Cerebellar cortex (tissue), 1 donor: ENCODE measurements around the gene ZHX3.

Source experiments
- DNase-seq: peaks from one replicate; pipeline ENCODE4 v3.0.0-alpha.2; 2015; ENCODE audit warnings: low spot score

ZHX3 gene

GRCh38 chr20:41185013-41185757, 132.3 kb downstream of the ZHX3 start:
- DNase-seq, result peak; percentile 82

- no peak for DNase-seq
These were observed 133.7 kb downstream of the ZHX3 start for GRCh38 chr20:41183831-41184230.

GRCh38 chr20:41183391-41183790, 134.1 kb downstream of the ZHX3 start:
- no peak for DNase-seq

GRCh38 chr20:41182296-41183212, 135.0 kb downstream of the ZHX3 start:
- no peak for DNase-seq

DNA sequence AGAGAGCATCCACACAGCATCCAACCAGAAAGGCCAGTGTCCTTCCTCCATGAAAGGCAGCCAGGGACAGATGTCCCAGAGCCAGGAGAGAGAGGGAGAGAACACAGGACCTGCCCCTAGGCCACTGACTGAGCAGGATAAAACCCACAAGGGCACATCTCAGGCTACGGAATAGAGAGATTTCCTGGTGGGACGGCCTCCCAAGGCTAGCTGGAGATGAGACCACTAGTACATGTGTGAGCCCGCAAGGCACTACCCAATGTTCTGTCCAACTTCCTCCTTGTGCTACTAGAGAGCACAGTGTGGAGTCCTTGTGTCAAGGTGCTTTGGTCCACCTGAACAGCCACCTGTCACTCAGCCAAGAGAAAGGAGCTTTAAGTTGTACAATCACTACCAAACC, 136.0 kb downstream of the ZHX3 start:
- DNase-seq, result peak; percentile 64

DNA sequence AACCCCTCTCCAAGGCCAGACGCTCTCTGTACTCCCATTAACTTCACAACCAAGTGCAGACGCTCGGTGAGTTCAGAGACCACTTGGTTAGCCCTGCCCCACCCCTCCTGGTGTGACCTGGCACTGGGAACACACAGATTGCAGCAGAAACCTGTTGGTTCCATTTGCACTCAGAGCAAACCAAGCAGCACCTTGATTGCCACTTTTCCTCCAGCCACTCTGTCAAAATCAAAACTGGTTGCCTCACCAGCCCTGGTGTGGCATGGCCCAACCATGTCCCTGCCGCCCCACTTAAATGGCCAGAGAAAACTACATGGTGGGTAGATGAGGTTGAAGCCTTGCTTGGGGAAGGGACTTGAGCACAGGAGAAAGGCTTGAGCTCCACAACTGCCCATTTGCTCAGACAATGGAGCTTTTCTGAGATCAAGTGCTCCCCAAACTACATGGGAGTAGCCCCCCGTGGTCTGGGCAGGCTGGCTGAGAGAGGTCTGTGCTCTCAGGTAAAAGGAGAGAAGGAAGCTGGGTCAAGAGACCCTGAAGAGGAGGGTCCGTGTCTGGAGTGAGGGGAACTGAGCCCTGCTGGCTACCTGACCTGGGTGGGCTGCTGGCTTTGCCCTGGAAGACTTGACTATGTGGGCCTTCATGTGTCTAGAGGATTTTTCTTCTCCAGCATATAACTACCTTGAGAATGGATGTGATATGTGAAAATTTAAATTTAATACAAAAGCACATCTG, 136.8 kb downstream of the ZHX3 start:
- DNase-seq, result no peak

DNA sequence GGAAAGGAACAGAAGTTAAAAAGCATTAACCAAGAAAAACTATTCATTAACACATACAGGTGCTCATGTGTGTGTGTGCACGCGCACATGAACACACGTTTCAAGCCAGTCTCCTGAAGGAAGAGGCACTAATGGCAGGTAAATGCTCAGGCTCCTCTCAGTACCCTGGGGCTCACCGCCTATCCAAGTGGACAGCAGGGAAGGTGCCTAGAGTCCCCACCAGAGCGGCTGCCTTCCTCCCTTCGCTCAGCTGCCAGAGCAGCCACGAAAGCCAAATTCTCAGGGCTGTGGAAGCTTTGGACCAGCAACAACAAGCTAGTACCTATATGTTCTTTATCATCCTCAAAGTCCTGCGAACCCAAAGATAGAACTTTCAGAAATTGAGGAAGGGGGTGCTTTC, 137.6 kb downstream of the ZHX3 start:
- no peak for DNase-seq

DNA sequence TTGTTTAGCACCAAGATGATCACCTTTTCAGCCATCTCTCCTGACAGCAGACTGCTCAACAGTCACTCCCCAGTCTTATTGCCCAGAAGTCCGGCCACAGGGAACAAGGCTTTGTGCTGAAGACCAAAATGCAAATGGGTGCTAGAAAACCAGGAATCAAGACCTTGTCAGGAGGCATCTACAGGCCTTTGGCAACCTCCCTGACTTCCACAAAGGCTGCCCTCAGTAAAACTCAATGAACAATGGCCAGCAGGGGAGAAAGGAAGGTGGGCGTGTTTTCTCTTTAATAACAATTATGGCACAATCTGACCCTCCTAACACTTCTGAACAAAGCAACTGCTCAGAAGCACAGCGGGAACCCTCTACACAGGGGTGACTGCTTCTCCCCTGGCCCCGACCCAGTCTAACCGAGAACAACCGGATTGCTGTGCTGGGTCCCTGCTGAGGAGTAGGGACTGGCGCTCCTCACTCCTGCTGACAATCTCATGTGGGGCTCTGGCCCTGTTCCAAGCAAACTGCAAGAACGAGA, 138.6 kb downstream of the ZHX3 start:
- DNase-seq, result no peak

- DNase-seq, result no peak
These were observed 139.0 kb downstream of the ZHX3 start for GRCh38 chr20:41178495-41178894.

DNA sequence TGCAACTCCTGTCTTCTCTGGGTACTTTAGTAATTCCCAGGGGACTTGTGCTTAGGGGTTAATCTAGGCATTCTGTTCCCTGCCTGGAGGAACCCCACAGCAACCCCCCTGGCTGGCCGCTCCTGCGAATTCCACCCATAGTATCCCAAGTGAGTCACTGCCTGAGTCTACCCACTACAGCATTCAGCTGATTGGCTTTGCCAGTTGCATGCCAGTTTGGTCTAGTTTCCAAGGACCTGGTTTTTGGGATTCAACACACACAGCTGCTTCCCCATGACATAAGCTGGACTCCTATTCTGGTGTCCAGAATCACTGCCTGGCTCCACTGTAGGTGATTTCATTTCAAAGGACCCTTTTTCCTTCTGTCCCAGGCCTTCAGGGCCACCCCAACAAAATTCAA, 139.9 kb downstream of the ZHX3 start:
- no peak for DNase-seq

DNA sequence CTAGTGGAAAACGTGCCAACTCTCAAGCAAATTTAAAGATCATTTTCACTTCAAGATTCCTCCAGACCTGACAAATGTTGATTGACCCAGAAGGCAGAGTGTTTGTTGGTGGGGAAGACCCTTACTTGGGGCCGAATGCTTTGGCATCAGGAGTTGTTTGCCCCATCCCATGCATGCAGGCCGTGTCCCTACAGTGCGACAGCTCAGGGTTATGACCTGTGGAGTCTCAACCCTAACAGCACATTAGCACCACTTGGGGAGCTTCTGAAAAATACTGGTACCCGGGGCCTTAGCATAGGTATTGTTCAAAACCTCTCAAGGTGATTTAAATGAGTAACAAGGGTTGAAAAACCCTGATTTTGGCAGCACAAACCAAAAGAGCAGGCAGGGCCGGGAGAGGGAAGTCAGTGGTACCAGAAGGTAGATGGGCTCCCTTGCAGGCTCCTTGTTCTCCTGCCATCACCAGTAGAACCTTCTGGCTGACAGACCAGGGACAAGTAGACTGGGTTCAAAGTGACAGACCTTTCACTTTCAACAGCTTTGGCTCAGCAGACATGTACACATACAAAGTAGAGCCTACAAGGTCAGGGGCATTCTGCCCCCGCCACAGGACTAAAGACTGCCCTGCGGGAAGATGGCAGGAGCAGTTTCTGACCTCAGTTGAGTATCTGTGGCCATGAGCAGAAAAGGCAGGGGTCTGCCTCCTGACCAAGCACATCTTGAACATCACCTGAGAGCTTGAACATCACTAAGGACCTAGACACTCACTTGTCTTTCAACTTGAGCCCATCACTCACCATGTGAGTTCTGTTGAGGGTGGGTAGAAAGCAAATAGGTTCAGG, 140.6 kb downstream of the ZHX3 start:
- no peak for DNase-seq

DNA sequence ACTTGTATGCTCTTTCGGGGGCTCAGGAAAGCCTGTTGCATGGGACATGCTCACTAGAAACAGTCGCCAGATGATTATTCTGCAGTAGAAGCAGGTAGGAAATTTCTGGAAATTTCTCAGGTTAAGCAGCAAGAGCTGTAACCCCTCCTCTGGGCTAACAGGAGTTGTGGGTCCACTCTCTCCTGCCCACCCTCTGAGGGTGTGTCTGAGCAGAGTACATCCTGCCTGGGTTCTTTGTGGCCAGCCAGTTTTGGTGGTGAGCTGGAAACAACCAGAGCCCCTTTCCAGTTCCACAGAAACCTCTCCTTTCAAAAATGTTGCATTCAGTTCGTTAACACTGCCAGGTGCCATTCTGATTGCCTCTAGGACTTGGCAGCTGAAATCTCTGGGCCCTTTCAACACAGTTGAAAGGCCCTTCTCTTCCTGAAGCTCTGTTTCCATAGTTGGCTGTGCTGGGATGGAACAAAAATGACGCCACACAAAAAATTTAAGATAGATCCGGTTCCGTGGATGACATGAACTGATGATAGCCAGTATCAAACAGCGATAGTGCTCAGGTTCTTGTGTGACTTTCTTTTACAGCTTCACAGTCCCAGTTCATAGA, 141.7 kb downstream of the ZHX3 start:
- no peak for DNase-seq

DNA sequence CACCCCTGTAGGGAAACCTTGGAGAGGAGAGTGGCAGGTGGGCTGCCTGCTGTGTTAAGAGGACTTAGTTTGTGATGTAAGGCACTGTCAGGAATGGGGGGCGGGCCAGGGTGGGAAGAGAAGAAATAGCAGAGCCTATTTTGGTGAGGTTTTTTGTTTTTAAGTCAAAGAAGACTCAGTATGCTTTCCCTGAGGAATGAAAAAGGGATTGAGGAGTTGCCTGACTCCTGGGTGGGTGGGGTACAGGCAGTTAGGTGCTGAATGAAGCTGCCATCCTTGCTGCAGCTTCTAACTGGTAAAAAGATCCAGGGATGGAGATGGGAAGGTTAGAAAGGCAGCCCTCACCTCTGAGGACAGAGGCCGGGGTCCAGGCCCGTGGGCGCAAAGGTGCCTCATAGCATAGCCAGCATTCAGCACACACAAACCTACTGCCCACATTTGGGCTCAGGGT, 142.3 kb downstream of the ZHX3 start:
- no peak for DNase-seq

DNA sequence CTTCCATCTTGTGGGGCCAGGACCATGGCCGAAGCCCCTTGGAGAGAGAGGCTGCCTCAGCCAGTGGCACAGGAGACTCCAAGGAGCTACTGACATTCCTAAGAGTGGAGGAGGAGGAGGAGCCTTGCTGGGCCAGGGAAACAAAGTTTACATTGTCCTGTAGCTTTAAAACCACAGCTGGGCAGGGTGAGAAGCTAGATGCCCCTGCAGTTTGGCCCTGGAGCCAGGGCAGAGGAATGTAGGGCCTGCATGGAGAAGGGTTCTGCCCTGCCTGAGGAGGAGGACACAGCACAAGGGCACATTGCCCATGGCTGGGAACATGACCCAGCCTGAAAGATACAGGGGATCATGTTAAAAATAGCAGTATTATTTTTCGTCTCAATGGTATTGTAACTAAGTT, 142.7 kb downstream of the ZHX3 start:
- no peak for DNase-seq

DNA sequence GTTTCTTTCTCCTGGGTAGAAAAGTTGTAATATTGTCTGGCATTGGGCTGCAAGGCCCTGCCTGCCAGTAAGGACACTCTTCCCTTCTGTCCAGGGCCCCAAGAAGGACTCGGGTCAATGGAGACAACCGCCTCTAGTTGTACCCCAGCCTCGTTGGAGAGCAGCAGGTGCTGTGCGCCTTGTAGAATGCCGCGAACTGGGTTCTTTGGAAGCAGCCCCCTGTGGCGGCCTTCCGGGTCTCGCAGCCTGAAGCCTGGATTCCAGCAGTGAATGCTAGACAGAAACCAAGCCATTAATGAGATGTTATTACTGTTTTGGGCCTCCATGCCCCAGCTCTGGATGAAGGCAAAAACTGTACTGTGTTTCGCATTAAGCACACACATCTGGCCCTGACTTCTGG, 143.2 kb downstream of the ZHX3 start:
- DNase-seq, result no peak

DNA sequence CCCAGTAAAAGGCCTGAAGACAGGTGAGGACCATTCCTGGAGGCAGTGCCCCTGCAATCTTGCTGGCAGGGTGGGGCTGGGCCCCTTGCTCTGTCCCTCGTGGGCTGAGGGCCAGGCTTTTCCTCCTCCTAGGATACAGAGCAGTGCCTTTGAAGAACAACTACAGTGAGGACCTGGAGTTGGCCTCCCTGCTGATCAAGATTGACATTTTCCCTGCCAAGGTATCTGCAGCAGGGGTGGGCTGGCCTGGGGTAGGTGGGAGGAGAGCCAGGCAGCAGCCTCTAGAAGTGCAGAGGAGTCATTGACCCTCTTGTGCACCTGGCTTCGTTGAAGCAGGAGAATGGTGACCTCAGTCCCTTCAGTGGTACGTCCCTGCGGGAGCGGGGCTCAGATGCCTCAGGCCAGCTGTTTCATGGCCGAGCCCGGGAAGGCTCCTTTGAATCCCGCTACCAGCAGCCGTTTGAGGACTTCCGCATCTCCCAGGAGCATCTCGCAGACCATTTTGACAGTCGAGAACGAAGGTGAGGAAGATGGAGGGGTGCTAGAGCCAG, 143.7 kb downstream of the ZHX3 start:
- DNase-seq, result no peak

GRCh38 chr20:41173161-41173721, 144.3 kb downstream of the ZHX3 start:
- peak; percentile 86 for DNase-seq

GRCh38 chr20:41172296-41173140, 145.0 kb downstream of the ZHX3 start:
- DNase-seq, result peak; percentile 14

- DNase-seq, result peak; percentile 1
These were observed 145.7 kb downstream of the ZHX3 start for GRCh38 chr20:41171736-41172295.
